GM11168 (cell line): ENCODE results near the gene YBX1.
"Not testable (repeated sequence)": the region's sequence is repeated elsewhere in the genome, so short reads cannot be mapped to it uniquely, and the experiment has no call there.

Experiments
- in situ Hi-C: fragments of 300-500 bp; cut with MboI; formaldehyde crosslinking; loops from one replicate; pipeline ENCODE4 v1.12.0; 2022; ENCODE audit warnings: low sequenced_read_pairs; ENCODE audit not compliant: unreplicated experiment

The YBX1 gene

DNA sequence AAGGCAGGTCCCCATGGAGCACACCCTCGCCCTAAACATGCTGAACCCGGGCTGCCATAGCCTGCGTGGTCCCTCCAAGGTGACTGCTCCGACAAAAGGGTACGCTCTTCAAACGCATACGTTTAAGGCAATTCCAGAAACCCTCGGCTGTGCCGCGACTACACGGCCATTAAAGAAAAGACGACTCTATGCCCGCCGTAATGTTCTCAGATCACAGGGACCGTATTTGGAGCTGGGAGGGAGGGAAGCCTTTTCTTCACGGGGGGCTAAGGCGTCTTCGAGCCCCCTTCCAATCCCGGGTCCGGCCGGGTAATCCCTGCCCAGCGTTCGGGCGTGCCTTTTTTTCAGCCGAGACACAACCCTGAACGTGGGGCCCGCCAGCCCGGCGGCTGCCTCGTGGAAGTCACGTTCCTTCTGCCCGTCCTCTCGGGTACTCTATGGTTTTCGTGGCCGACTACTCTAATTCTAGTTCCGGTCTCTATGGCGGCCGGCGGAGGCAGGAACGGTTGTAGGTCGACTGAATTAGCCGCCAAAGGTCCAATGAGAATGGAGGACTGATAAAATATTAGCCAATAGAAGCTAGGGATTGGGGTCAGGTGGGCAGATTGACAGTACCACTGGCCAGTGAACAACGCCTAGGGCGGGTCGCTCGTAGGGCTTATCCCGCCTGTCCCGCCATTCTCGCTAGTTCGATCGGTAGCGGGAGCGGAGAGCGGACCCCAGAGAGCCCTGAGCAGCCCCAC, at the start of gene YBX1:
YBX1 (plus strand) TSS at position 678 of the 743 bp plus-strand sequence. CDS start 148 bp downstream, outside the sequence.
- in situ Hi-C loops = no loop called here

DNA sequence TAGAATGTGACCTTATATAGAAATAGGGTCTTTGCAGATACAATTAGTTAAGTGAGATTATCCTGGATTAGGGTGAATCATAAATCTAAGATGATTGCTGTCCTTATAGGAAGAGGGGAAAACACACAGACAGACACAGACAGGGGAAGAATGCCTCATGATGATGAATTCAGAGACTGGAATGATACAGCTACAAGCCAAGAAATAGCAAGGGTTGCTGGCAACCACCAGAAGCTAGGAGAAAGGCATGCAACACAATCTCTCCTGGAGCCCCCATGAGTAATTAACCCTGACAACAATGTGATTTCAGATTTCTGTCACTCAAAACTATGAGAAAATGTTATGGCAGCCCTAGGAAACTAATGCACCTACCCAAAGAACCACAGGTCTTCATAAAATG, 43.1 kb upstream of the YBX1 start:
- in situ Hi-C loops = no loop called here

DNA sequence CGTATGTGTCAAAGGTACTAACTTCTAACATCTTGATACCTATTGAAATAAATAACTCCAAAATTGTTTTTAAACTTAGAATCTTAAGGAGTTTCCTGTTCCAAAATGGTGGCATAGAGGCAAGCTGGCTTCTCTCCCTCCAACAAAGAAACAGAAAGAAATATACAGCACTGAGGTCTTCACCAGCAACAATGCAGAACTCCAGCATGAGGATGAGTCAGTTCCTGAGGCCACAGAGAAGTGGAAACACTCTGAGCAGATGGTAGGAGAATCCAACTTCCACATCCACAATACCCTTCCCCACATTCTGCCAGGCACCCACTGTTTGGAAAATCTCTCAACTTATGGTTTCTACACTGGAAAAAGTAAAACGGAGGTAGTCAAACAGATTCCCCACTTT, 36.2 kb upstream of the YBX1 start:
- in situ Hi-C loops = no loop called here

DNA sequence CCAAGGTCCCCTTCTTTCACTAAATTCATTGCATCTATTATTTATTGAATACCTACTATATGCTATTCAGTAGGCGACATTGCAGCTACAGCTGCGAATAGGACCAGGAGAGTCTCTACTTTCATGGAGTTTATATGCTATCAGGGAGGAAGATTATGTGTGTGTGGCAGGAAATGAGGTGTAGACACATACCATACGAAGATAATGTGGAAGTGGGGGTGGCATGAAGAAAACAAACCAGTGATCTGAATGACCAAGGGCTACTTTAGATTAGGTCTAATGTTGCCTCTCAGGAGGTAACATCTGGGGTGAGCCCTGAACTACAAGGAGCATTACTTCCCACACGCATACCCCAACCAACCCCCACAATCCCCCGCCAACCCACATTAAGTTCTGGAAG, 25.0 kb upstream of the YBX1 start:
- in situ Hi-C loops = no loop called here

DNA sequence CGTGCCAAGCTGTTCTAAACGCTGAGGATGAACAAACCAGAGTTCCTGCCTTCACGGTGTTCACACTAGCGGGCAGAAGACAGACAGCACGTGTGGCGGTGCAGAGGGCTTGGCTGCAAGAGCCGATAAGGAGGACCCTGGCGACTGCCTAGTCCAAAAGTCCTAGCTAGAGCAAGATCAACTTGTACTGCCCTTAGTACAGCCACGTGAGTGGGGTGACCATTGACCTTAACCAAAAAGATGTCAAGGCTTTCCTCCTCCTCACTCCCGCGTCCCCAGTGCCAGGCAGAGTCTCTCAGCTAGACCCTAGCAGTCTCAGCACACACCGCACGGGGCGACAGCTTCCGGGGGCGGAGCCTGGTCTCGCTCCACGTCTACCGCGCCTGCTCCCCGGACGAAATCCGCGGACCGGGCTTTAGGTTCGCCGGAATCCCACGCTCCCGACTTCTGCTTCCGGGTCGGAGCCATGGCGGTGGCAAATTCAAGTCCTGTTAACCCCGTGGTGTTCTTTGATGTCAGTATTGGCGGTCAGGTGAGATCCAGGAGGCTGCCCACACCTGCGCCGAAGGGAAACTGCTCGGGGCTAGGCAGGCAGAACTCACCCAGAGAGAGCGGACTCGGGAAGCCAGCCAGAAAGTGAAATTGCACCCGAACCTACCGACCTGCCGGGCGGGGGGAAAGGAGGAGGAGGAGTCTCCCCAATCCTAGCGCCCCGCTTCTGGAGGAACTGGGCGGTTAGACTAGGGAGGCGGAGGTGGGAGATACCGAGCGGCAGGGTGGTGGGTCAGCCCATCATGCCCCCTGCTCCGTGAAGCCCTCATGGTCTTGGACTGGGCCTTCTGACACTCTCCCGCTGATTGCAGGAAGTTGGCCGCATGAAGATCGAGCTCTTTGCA, 24.0 kb upstream of the YBX1 start, which contains the start of gene PPIH:
PPIH (plus strand) TSS at position 443 of the 896 bp plus-strand sequence; CDS start at position 467, 24 bp downstream.
- in situ Hi-C loops = no loop called here

DNA sequence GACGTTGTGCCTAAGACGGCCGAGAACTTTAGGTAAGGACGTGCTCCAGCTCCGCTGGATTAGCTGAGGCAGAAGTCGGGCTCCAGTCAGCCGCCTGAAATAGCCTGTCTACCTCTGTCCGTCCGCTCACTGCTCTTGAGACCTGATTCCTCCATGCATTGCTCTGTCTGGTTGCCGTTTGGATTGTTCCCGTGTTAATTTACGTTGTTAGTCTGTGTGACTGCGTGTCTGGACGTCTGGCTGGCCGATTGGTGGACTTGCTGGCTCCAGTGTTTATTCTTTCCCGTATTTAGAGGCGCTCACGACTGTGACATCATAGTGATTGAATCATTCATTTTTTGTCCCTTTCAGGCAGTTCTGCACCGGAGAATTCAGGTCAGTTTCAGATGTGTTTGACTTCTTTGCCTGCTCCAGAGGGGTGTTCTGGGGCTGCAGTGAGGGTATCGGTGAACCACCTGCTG, 23.3 kb upstream of the YBX1 start:
- in situ Hi-C loops = no loop called here

DNA sequence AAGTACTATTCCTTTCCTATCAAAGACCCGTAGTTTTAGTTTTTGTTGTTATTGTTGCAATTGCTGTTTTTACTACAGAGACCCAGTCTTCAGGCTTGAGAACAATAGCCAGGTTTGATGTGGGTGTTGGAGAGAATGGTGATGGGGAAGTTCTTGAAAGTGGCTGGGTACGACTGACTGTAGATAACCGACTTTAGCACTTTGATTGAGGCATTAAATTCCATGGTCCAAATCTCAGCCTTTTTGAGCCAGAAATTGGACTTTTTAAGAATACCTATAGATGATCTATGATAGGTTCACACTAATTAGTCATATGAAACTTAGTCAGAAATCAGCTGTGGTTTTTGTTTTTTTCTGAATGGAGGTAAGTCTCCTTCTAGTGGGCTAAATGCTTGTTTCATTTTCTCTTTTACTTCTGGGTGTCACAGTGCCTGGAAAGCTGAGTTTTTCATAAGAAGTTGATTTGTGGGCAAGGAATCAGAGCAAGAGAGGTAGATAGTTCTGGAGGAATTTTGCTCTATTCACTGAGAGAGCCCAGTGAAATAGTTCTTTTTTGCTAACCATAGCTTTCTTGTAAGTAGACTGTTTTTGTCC, 21.2 kb upstream of the YBX1 start:
- in situ Hi-C loops = no loop called here

DNA sequence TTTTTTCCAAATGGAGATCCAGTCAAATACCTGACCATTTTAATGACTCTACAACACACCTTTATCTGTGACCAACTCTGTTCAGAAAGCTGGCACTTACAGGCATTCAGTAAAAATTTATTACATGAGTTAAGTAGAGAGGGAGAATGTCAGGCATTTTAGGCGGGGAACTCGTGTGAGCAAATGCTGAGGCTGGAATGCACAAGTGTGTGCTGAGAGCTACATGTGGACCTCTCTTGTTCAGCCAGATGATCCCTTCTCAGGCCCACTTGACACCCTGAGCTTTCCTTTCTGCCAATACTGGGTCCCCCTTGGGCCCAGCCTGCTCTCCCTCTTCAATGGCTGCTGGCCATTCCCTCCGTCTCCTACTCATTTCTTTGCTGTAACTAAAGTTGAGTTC, 12.3 kb upstream of the YBX1 start:
- in situ Hi-C loops = no loop called here

DNA sequence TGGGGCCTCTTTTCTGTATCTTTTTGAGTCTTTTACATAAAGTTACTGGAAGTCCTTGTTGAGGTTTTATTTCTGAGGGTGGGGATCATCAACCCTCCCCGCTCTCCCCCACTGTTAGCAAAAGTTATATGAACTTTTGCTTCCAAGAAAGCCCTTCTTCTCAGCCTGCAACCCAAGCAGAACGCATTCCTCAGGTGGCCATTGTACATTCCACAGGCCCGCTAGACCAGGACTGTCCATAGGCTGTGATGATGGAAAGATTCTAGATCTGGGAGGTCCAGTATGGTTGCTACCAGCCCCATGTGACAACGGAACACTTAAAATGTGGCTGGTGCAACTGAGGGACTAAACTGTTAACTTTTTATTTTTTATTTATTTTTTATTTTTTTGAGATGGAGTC, 11.8 kb upstream of the YBX1 start:
- in situ Hi-C loops = no loop called here

DNA sequence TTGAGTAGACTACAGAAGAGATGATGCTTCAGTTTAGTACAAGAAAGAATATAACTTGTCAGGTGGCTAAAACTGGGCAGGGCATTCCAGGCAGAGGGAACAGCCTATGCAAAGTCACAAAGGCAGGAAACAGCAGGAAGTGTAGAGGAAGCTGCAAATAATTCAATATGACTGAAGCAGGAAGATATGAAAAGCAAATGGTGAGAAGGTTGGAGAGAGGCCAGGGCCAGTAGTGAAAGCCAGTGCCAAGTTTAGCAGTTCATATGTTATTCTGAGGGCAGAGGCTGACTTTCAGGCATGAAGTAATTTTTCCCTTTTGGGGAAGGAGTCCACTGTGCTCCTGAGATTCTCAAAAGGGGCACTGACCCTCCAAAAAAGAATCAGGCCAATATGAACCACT, 8.0 kb upstream of the YBX1 start:
- in situ Hi-C loops = no loop called here

DNA sequence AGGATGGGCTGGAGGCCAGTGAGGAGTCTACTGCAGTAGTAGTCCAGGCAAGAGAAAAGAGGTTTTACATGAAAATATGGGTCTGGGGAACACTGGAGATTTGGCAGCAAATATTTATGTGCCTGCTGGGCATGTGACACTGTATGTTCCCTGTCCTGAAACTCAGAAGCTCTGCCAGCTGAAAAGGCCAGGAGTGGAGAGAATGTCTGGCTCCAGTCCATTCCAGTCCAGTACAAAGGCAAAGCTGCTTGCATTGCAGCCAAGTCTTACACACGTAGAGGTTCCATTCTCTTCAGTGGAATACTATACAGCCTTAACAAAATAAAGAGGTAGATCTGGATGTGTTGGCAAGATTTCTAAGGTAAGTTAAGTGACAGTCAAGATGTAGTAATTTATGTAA, 7.5 kb upstream of the YBX1 start:
- in situ Hi-C loops = no loop called here

DNA sequence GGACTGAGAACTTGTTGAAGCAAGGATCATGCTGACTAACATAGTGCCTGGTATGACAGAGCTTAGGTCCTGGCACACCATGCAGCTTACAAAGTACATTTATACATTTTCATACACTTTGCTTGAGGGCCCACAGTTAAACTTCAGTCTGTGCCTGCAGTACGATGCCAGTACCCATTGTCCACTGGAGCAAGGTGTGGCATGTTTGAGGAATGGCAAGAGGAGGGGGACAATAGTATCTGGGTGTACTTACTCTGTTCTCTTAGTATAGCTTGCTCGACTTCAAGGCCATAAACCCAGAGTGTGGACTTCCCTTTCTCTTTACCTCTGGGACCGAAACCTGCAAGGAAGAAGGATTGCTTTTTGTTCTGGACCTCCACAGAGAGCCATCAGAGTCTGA, 6.8 kb upstream of the YBX1 start:
- in situ Hi-C loops = no loop called here

DNA sequence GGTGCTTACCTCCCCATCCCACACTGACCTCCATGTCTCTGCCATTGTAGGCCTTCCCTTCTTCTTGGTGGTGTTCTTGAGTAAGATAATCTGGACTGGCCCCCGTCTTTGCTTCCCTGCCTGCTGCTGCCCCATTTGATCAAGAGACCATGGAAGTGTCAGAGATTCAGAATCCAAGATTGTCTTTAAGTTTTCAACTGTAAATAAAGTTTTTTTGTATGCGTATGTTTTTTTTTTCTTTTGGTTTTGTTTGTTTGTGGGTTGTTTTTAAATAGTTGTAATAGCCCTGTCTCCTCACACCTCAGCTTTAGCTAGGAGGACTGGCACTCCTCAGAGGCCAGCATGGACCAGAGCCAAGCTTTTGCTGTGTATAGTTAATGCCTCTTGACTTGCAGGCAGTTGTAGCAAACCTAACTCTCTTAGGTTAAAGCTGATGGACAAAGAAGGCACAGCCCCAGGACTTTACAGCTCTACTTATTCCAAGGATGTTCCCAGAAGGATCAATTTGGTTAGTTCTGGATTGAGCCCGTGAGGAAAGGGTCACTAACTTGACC, 5.6 kb upstream of the YBX1 start:
- in situ Hi-C loops = no loop called here

DNA sequence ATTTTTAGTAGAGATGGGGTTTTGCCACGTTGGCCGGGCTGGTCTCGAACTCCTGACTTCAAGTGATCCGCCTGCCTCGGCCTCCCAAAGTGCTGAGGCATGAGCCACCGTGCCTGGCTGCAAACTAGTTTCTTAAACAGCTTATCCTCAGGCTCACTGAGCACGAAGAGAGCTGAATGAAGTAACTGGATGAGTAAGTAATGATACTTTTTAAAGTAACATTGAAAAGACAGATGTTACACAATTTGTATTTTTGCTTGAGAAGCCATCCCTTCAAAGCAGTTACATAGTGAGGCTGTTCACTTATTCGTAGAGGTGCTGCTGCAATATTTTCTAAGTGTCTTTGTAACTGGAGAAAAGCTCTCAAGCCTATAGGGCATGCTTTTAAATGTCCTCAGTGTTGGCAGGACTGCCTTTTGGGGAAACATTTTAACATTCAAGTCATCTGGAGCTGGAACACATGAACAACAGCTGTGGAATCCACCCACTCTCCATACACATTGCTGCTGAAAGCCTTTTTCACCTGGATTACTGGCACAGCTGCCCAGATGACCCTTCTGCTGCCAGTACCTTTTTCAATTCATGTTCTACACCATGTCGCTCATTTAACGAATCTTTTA, 2.7 kb upstream of the YBX1 start:
- in situ Hi-C loops = no loop called here

DNA sequence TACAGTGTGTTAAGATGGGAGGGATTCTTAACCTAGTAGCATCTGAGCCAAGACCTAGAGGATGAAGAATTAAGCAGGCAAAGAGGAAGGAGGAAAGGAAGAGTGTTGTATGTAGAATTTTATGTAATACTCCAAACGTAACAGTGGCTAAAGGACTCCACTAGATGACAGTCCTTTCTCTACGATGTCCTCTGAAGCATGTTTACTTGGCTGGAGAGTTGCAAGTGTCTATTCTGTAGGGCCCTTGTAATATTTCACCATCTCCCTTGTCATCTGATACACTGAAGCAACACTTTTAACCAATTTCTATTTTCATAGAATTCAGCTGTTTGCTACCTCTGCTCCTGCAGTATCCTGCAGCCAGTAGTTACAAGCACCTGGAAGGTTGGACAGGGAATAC, 2.2 kb upstream of the YBX1 start:
- in situ Hi-C loops = no loop called here

DNA sequence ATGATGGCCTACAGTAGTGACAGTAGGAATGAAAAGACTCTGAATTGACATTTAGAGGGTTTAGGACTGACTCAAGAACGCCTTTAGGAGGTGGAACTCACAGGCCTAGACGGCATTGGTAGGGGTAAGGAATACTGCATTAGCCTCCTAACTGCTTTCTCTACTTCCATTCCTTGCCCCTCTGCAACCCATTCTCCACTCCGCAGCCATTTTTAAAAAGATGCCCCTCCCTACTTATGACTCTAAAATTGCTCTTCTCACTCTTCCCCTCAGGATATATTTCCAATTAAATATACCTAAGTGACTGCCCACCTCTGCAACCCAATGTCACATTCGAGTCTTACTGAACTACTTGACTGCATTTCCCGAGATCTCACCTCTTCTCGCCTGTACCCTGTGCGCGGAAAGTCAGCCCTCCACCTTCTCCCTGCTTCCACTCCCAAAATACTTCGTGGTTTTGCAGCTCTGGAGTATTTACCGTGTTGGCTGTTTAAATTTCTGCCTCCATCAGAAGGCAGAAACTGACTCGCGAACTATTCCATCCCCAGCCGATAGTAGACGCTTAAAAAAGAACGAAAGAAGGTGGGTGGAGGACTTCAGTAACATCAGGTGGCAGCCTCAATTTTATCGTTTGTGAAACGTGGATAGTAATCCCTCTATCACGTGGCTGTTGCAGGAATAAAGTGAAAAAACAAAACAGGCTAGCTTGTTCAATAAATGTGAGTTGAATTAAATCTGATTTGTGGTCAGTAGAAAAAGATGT, 1.1 kb upstream of the YBX1 start:
- in situ Hi-C loops = no loop called here

DNA sequence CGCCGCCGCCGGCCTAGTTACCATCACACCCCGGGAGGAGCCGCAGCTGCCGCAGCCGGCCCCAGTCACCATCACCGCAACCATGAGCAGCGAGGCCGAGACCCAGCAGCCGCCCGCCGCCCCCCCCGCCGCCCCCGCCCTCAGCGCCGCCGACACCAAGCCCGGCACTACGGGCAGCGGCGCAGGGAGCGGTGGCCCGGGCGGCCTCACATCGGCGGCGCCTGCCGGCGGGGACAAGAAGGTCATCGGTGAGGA, 193 bp downstream of the YBX1 start:
- in situ Hi-C loops = not testable (repeated sequence)

DNA sequence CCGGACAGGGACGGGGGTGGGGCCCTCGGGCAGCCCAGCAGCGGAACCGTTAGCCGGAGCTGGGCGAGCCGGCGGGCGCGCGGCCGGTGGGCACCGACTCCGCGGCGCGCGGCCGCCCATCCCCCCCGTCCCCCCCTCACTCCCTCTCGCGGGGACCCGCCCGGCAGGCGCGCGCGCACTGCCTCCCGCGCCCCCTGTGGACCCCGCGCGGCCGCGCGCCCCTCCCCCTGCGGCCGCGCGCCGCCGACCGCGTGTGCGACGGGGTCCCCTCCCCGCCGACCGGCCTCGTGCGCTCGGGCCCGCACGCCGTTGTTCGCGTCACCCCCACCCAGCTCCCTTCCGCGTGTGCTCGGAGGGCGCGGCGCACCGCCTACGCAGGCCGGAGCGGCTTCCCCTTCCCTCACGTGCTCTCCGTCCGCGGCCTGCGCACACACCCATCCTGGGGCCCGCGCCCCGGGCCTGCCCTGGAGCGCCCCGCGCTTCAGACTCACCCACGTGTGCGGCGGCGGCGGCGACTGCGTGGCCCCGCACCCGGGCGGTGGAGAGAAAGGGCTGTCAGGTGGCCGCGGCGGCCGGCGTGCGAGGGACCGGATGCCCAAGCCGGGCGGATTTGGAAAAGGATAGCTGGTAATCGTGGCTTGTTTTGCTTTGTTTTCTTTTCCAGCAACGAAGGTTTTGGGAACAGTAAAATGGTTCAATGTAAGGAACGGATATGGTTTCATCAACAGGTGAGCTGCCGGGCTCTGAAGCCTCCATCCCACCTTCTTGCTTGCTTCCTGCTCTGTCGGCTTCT, 717 bp downstream of the YBX1 start:
- in situ Hi-C loops = no loop called here

DNA sequence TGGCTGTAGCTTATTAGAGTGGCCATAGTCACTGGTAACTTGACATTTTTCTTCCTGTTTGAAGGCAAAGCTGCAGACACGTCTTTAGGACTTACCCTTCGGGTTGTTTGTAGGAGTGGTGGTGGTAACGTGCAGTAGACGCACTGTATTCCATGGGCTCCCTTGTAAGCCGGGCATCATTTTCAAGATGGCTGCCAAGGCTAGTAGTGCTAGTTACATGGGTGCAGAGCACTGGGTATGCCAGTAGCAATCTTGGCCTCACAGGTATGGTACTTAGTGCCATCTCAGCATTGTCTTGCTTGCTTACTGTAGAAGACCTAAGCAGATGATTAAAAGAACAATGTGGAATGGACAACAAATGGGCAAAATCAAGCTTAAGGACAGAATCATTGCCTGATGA, 1.9 kb downstream of the YBX1 start:
- in situ Hi-C loops = no loop called here
